Measurements from ENCODE around the gene MARCHF11. TPM values are rescaled to one million over a fixed set of nuclear protein-coding genes. Genes with fewer than 3 reads are reported as not detected.
A peak's percentile ranks its signal among the peaks of the same experiment; 100 is the strongest.

Gene MARCHF11
- total RNA-seq, 2 experiments from 2014 or later, result not detected

- H3K4me3 Mint-ChIP-seq, result no peak overlapping the region
- TF ChIP-seq, protein P1, sequence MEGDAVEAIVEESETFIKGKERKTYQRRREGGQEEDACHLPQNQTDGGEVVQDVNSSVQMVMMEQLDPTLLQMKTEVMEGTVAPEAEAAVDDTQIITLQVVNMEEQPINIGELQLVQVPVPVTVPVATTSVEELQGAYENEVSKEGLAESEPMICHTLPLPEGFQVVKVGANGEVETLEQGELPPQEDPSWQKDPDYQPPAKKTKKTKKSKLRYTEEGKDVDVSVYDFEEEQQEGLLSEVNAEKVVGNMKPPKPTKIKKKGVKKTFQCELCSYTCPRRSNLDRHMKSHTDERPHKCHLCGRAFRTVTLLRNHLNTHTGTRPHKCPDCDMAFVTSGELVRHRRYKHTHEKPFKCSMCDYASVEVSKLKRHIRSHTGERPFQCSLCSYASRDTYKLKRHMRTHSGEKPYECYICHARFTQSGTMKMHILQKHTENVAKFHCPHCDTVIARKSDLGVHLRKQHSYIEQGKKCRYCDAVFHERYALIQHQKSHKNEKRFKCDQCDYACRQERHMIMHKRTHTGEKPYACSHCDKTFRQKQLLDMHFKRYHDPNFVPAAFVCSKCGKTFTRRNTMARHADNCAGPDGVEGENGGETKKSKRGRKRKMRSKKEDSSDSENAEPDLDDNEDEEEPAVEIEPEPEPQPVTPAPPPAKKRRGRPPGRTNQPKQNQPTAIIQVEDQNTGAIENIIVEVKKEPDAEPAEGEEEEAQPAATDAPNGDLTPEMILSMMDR (IDR thresholded peaks at IDR 0.05), result no peak
- peaks cover 3% of the 10 kb centered on the region for H3K36me3 Mint-ChIP-seq (ENCODE audit: low read depth)
- no peak overlapping the region for H3K4me3 ChIP-seq (ENCODE audit: low read length)
- ChIA-PET CTCF (no interaction called here), POLR2A (no interaction called here)
- peaks cover 4% of the 10 kb centered on the region for H3K9me3 Mint-ChIP-seq
- peaks cover 59% of the 10 kb centered on the region for H3K27me3 Mint-ChIP-seq
- no peak overlapping the region for H3K27ac Mint-ChIP-seq
- no peak overlapping the region for H3K27ac ChIP-seq (ENCODE audit: low read depth in 1 of 2, low read length in 2 of 2)
- H3K27me3 ChIP-seq (ENCODE audit: control insufficient read depth in 1 of 2, insufficient read depth in 2 of 2, low read length in 2 of 2), result peaks cover 15 to 46% of the 10 kb centered on the region in 2 experiments
- H3K9me3 ChIP-seq (ENCODE audit: control insufficient read depth in 1 of 2, insufficient read depth in 1 of 2, low read length in 2 of 2), result peaks cover 5 to 11% of the 10 kb centered on the region in 2 experiments
- intact Hi-C loops (cut with DNase I, micrococcal nuclease), result no loop called here
- no peaks in the 10 kb centered on the region for H3K4me1 ChIP-seq (ENCODE audit: insufficient read depth, low read length)
- DNase-seq (no peak), ATAC-seq (ENCODE audit: poor library complexity) (no peak)
- peaks cover 4% of the 10 kb centered on the region for H3K4me1 Mint-ChIP-seq (ENCODE audit: low read depth)
- no peaks in the 10 kb centered on the region for H3K36me3 ChIP-seq (ENCODE audit: insufficient read depth, low read length)
These were observed 1.1 kb upstream of the MARCHF11 start for GRCh38 chr5:16180789-16181082.

DNA sequence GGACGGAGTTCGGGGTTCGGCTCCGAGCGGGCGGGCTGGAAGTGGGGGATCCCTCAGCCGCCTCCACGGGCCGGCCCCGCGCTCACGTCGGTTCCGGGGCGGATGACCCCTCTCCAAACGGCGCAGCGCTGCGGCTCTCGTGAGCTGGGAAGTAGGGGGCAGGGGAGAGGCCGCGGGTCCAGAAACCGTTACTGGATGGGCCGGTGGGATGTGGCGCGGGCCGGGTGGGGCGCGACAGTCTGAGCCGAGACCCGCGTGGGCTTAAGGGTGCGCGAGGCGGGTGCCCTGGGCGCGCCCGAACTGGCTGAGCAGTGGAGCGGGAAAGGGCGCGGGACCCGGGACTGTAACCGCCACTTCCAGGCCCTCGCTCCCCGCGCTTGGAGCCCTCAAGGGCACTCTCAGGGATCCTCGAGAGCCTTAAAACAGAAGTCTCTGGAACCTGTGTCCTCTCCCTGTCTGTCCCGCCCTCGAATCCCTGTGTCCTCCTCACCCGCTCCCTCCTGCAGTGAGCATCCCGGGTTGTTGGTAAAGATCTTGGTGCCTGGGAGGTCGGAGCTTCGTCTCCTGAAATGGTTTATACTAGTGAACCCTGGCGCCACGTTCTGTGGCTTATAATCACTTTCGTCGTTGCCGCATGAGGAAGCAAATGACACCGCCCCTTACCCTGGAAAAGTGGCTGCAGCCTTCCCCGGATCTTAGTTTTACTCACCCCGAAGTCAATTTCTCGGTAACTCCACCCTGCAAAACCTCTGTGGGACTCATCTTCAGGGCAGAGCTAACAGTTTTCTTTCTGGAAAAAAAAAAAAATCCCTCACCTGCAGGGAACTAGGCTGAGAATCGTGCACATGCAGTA lies 571 bp upstream of the MARCHF11 start:
- no peaks in the 10 kb centered on the region for H3K36me3 ChIP-seq (ENCODE audit: insufficient read depth, low read length)
- ATAC-seq (ENCODE audit: poor library complexity) (no peak), DNase-seq (no peak)
- no peak overlapping the region for H3K4me3 Mint-ChIP-seq
- ChIA-PET CTCF (no interaction called here), POLR2A (no interaction called here)
- H3K9me3 Mint-ChIP-seq, result peaks cover 4% of the 10 kb centered on the region
- intact Hi-C loops (cut with DNase I, micrococcal nuclease), result no loop called here
- H3K9me3 ChIP-seq (ENCODE audit: control insufficient read depth in 1 of 2, insufficient read depth in 1 of 2, low read length in 2 of 2), result peaks cover 5 to 11% of the 10 kb centered on the region in 2 experiments
- peaks cover 3% of the 10 kb centered on the region for H3K36me3 Mint-ChIP-seq (ENCODE audit: low read depth)
- no peak overlapping the region for H3K4me3 ChIP-seq (ENCODE audit: low read length)
- no peak overlapping the region for H3K27ac Mint-ChIP-seq
- peaks cover 15 to 46% of the 10 kb centered on the region in 2 experiments for H3K27me3 ChIP-seq (ENCODE audit: control insufficient read depth in 1 of 2, insufficient read depth in 2 of 2, low read length in 2 of 2)
- H3K4me1 Mint-ChIP-seq (ENCODE audit: low read depth), result peaks cover 4% of the 10 kb centered on the region
- no peaks in the 10 kb centered on the region for H3K4me1 ChIP-seq (ENCODE audit: insufficient read depth, low read length)
- peaks cover 64% of the 10 kb centered on the region for H3K27me3 Mint-ChIP-seq
- H3K27ac ChIP-seq (ENCODE audit: low read depth in 1 of 2, low read length in 2 of 2), result no peak overlapping the region
- TF ChIP-seq, protein P1 (IDR thresholded peaks at IDR 0.05), result no peak

DNA sequence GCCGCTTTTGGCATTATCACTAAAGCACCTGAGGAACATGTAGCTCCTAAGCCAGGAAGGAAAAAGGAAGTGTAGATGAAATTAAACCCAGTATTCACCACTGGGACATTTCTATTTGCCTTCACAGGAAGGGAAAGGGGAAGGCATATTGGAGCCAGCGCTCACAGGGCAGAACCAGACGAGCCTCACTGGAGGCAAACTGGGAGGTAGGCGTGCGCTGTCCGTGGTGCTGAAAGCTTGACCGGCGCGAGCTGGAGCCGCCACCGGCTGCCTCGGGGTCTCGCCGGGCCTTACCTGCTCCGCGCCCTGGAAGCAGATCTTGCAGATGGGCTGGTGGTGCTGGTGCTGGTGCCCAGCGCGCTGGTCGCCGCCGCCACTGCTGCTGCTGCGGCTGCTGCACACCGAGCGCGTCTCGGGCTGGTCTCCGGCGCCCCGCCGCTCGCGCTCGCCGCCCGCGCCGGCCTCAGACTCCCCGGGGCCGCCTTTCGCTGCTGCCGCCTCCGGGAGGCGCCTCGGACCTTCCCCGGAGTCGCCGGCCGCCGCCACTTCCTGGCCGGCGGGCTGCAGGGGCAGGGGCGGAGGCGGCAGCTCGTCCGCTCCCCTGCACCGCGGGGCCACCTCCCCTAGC lies 732 bp downstream of the MARCHF11 start:
- intact Hi-C loops (cut with DNase I, micrococcal nuclease), result no loop called here
- peaks cover 67% of the 10 kb centered on the region for H3K27me3 Mint-ChIP-seq
- H3K36me3 Mint-ChIP-seq (ENCODE audit: low read depth), result peaks cover 3% of the 10 kb centered on the region

More for the DNA sequence above, 732 bp downstream of the MARCHF11 start:
- Histone ChIP-seq H3K4me3 (ENCODE audit: low read length) (no peak overlapping the region), H3K36me3 (ENCODE audit: insufficient read depth, low read length) (no peaks in the 10 kb centered on the region), H3K9me3 (ENCODE audit: control insufficient read depth in 1 of 2, insufficient read depth in 1 of 2, low read length in 2 of 2) (peaks cover 5 to 11% of the 10 kb centered on the region in 2 experiments), H3K4me1 (ENCODE audit: insufficient read depth, low read length) (no peaks in the 10 kb centered on the region), H3K27me3 (ENCODE audit: control insufficient read depth in 1 of 2, insufficient read depth in 2 of 2, low read length in 2 of 2) (peaks cover 15 to 46% of the 10 kb centered on the region in 2 experiments), H3K27ac (ENCODE audit: low read depth in 1 of 2, low read length in 2 of 2) (no peak overlapping the region)
- ATAC-seq (ENCODE audit: poor library complexity) (no peak), DNase-seq (peak in 6 of 14 experiments; percentile 3 to 26 (median 14))
- CTCF ChIA-PET, result no interaction called here
- POLR2A ChIA-PET, result no interaction called here
- H3K9me3 Mint-ChIP-seq, result peaks cover 4% of the 10 kb centered on the region
- no peak overlapping the region for H3K4me3 Mint-ChIP-seq
- H3K27ac Mint-ChIP-seq, result no peak overlapping the region
- TF ChIP-seq, protein P1 (IDR thresholded peaks at IDR 0.05), result no peak
- H3K4me1 Mint-ChIP-seq (ENCODE audit: low read depth), result peaks cover 4% of the 10 kb centered on the region

All from CD4-positive, alpha-beta T cell (primary cell).